ENCODE results near the gene KCNC3.

Gene KCNC3

GRCh38 chr19:50315773-50316448, 13.3 kb downstream of the KCNC3 start (continued):
- TF ChIP-seq ZSCAN5A (tag by site-specific recombination; IDR thresholded peaks at IDR 0.05) (no peak), GLI4 (tag by site-specific recombination; IDR thresholded peaks at IDR 0.05) (peak; percentile 73; the same call in 1 of the 2 replicates), ZNF266 (tag by site-specific recombination; IDR thresholded peaks at IDR 0.05; ENCODE audit: low read depth) (no peak), ZFP69B (tag by site-specific recombination; IDR thresholded peaks at IDR 0.05) (no peak), PRDM6 (tag by site-specific recombination; IDR thresholded peaks at IDR 0.05) (no peak), ZNF354C (tag by site-specific recombination; IDR thresholded peaks at IDR 0.05; ENCODE audit: borderline replicate concordance, low read depth) (no peak), PRDM1 (tag by site-specific recombination; IDR thresholded peaks at IDR 0.05) (0 out of 2 replicates have a peak, but pooled peaks have one; percentile 7), SCRT2 (tag by site-specific recombination; IDR thresholded peaks at IDR 0.05) (peak; percentile 92), ZNF10 (tag by site-specific recombination; IDR thresholded peaks at IDR 0.05) (peak; percentile 98), ZNF248 (tag by site-specific recombination; IDR thresholded peaks at IDR 0.05) (no peak), ZNF366 (tag by site-specific recombination; conservative IDR thresholded peaks at IDR 0.05) (peak; percentile 87), ZNF623 (tag by site-specific recombination; IDR thresholded peaks at IDR 0.05) (peak; percentile 15; the same call in 1 of the 2 replicates), ZFHX2 (tag by site-specific recombination; conservative IDR thresholded peaks at IDR 0.05) (peak; percentile 83), ZIC2 (tag by site-specific recombination; IDR thresholded peaks at IDR 0.05) (peak; percentile 83), ZNF426 (tag by site-specific recombination; IDR thresholded peaks at IDR 0.05) (no peak), ZNF341 (tag by site-specific recombination; IDR thresholded peaks at IDR 0.05; ENCODE audit: low read depth) (peak; percentile 58), ZNF600 (tag by site-specific recombination; IDR thresholded peaks at IDR 0.05) (no peak), ZNF211 (tag by site-specific recombination; IDR thresholded peaks at IDR 0.05; ENCODE audit: low read depth) (no peak), ZNF214 (tag by site-specific recombination; IDR thresholded peaks at IDR 0.05; ENCODE audit: borderline replicate concordance) (no peak), MZF1 (tag by site-specific recombination; IDR thresholded peaks at IDR 0.05; ENCODE audit: borderline replicate concordance) (no peak), ATF2 (tag by site-specific recombination; IDR thresholded peaks at IDR 0.05; ENCODE audit: low read depth) (no peak), KLF1 (tag by site-specific recombination; IDR thresholded peaks at IDR 0.05) (peak; percentile 57), ZNF548 (tag by site-specific recombination; IDR thresholded peaks at IDR 0.05) (no peak), ZSCAN16 (tag by site-specific recombination; IDR thresholded peaks at IDR 0.05) (peak; percentile 60; the same call in 1 of the 2 replicates), ZNF610 (tag by site-specific recombination; IDR thresholded peaks at IDR 0.05; ENCODE audit: borderline replicate concordance) (no peak), ZNF148 (tag by site-specific recombination; IDR thresholded peaks at IDR 0.05; ENCODE audit: borderline replicate concordance) (no peak), ZNF138 (tag by site-specific recombination; IDR thresholded peaks at IDR 0.05; ENCODE audit: borderline replicate concordance) (no peak), ZNF155 (tag by site-specific recombination; IDR thresholded peaks at IDR 0.05) (no peak), FEZF1 (tag by site-specific recombination; IDR thresholded peaks at IDR 0.05) (no peak), ZNF529 (tag by site-specific recombination; IDR thresholded peaks at IDR 0.05; ENCODE audit: insufficient replicate concordance) (no peak), ZNF169 (tag by site-specific recombination; IDR thresholded peaks at IDR 0.05) (no peak), ZNF785 (tag by site-specific recombination; IDR thresholded peaks at IDR 0.05) (peak; percentile 73; the same call in 1 of the 2 replicates), ZNF2 (tag by site-specific recombination; IDR thresholded peaks at IDR 0.05) (no peak; the same call in 1 of the 2 replicates)

Data from HEK293 (cell line).